MCF 10A (cell line): ENCODE results near the gene ZNF607. TPM values are rescaled to one million over a fixed set of nuclear protein-coding genes. Genes with fewer than 3 reads are reported as not detected.

Source experiments
- BruUV-seq: library from RNA; stranded (reverse); fragments of 400-500 nt; replicated peaks from 2 replicates; lab custom pipeline; 2021; lab: Mats Ljungman, UMichigan
- CTCF ChIA-PET: fragments of 300-600 bp; sonication (Branson Sonifier 250); formaldehyde crosslinking; extraction: SDS; loops from one replicate; lab custom pipeline; 2021; ENCODE audit warnings: antibody characterized with exemption, inconsistent platforms; lab: Yijun Ruan, JAX
- POLR2A ChIA-PET: fragments of 300-600, 350-650 bp; sonication (Branson Sonifier 250); formaldehyde crosslinking; extraction: SDS; loops from one replicate; lab custom pipeline; 2020; ENCODE audit warnings: antibody characterized with exemption, inconsistent platforms; lab: Yijun Ruan, JAX
- DNase-seq: peaks from one replicate; pipeline ENCODE4 v3.0.0-alpha.2; 2018; ENCODE audit not compliant: unreplicated experiment
- H3K27ac Mint-ChIP-seq: one replicate; pipeline ENCODE4 v1.8.0; 2022; ENCODE audit warnings: mild to moderate bottlenecking, low read depth, mixed read lengths; ENCODE audit not compliant: unreplicated experiment
- H3K27me3 Mint-ChIP-seq: one replicate; pipeline ENCODE4 v1.8.0; 2022; ENCODE audit warnings: mixed read lengths; ENCODE audit not compliant: insufficient read depth, unreplicated experiment
- H3K36me3 Mint-ChIP-seq: one replicate; pipeline ENCODE4 v1.8.0; 2022; ENCODE audit warnings: mild to moderate bottlenecking, moderate library complexity, mixed read lengths; ENCODE audit not compliant: insufficient read depth, unreplicated experiment
- H3K4me1 Mint-ChIP-seq: one replicate; pipeline ENCODE4 v1.8.0; 2022; ENCODE audit warnings: mixed read lengths; ENCODE audit not compliant: insufficient read depth, unreplicated experiment
- H3K4me3 Mint-ChIP-seq: one replicate; pipeline ENCODE4 v1.8.0; 2022; ENCODE audit warnings: mild to moderate bottlenecking, moderate library complexity, mixed read lengths; ENCODE audit not compliant: unreplicated experiment
- H3K9me3 Mint-ChIP-seq: one replicate; pipeline ENCODE4 v1.8.0; 2022; ENCODE audit warnings: mixed read lengths; ENCODE audit not compliant: unreplicated experiment
- CTCF ChIP-seq: fragments of 200-600 bp; IDR thresholded peaks from one replicate; pipeline ENCODE4 v1.8.0; 2022; ENCODE audit warnings: antibody characterized with exemption, mild to moderate bottlenecking; ENCODE audit not compliant: unreplicated experiment
- intact Hi-C: fragments of 100-400 bp; cut with micrococcal nuclease; formaldehyde crosslinking; loops from 2 replicates; pipeline ENCODE4 v1.14.1; 2022
- total RNA-seq: library from RNA; stranded (reverse); gene quantifications from 2 replicates; pipeline ENCODE4 v1.2.3, GENCODE V29; 2022

Gene ZNF607
- total RNA-seq, 1 experiment from 2014 or later, result 3.0 TPM

GRCh38 chr19:37725181-37725580 lies 5.6 kb upstream of the ZNF607 start:
- no peak overlapping the region for H3K4me3 Mint-ChIP-seq
- no peaks in the 10 kb centered on the region for H3K4me1 Mint-ChIP-seq
- POLR2A ChIA-PET, result interaction anchor here (0.6 to 0.7 kb wide), 3 partner anchors 105 to 834 kb away, joined by 3 to 6 read pairs (median 4); no protein-coding TSS in a partner anchor
- H3K27me3 Mint-ChIP-seq, result no peaks in the 10 kb centered on the region
- CTCF ChIA-PET, result no interaction called here
- no TSS peak for BruUV-seq
- no peak for TF ChIP-seq CTCF
- H3K27ac Mint-ChIP-seq, result no peak overlapping the region
- no peak for DNase-seq
- intact Hi-C loops, result no loop called here
- H3K36me3 Mint-ChIP-seq, result no peaks in the 10 kb centered on the region
- no peaks in the 10 kb centered on the region for H3K9me3 Mint-ChIP-seq

GRCh38 chr19:37719927-37720265 lies 335 bp upstream of the ZNF607 start:
- CTCF ChIA-PET, result interaction anchor here (0.5 to 1.2 kb wide), 10 partner anchors 9 to 605 kb away, joined by 3 to 7 read pairs (median 3); no protein-coding TSS in a partner anchor
- Mint-ChIP-seq H3K9me3 (no peaks in the 10 kb centered on the region), H3K4me1 (peaks cover 9% of the 10 kb centered on the region), H3K36me3 (peaks cover 21% of the 10 kb centered on the region), H3K4me3 (peak overlapping the region; percentile 96), H3K27ac (peak overlapping the region; percentile 85), H3K27me3 (no peaks in the 10 kb centered on the region)
- intact Hi-C loops, result loop anchor here (1.0 kb wide), 2 partner anchors 59 to 65 kb away; partner anchors contain the start of genes ZFP30 and ZNF573
- BruUV-seq, result no TSS peak
- no peak for TF ChIP-seq CTCF
- POLR2A ChIA-PET, result interaction anchor here (0.6 to 2.5 kb wide), 10 partner anchors 9 to 213 kb away, joined by 3 to 29 read pairs (median 4); partner anchors contain the start of genes ZFP30, ZNF540, ZNF571 and ZNF573
- DNase-seq, result no peak

- Mint-ChIP-seq H3K27me3 (no peaks in the 10 kb centered on the region), H3K9me3 (no peaks in the 10 kb centered on the region), H3K27ac (peak overlapping the region; percentile 85), H3K4me1 (peaks cover 9% of the 10 kb centered on the region), H3K4me3 (peak overlapping the region; percentile 96), H3K36me3 (peaks cover 28% of the 10 kb centered on the region)
- DNase-seq, result no peak
- ChIA-PET POLR2A (interaction anchor here (0.8 to 2.5 kb wide), 8 partner anchors 56 to 214 kb away, joined by 3 to 29 read pairs (median 5); partner anchors contain the start of genes ZFP30, ZNF540, ZNF571 and ZNF573), CTCF (no interaction called here)
- no peak for TF ChIP-seq CTCF
- intact Hi-C loops, result no loop called here
- no TSS peak for BruUV-seq
Observed at GRCh38 chr19:37718304-37718703, 1.3 kb downstream of the ZNF607 start.

GRCh38 chr19:37716140-37716539 lies 3.4 kb downstream of the ZNF607 start:
- BruUV-seq, result no TSS peak
- peaks cover 28% of the 10 kb centered on the region for H3K36me3 Mint-ChIP-seq
- no peaks in the 10 kb centered on the region for H3K27me3 Mint-ChIP-seq
- DNase-seq, result no peak
- peaks cover 9% of the 10 kb centered on the region for H3K4me1 Mint-ChIP-seq
- TF ChIP-seq CTCF, result no peak
- peaks cover 5% of the 10 kb centered on the region for H3K9me3 Mint-ChIP-seq
- H3K27ac Mint-ChIP-seq, result no peak overlapping the region
- ChIA-PET CTCF (interaction anchor here (0.7 kb wide), 1 partner anchor 1741 kb away, joined by 3 read pairs; no protein-coding TSS in a partner anchor), POLR2A (interaction anchor here (0.7 to 2.0 kb wide), 3 partner anchors 61 to 1853 kb away, joined by 3 to 5 read pairs (median 3); partner anchors contain the start of genes ZFP30 and ZNF573)
- no peak overlapping the region for H3K4me3 Mint-ChIP-seq
- intact Hi-C loops, result no loop called here
